Left lung (tissue), 10 donors: ENCODE measurements around the gene BHMT2. TPM values are rescaled to one million over a fixed set of nuclear protein-coding genes. Genes with fewer than 3 reads are reported as not detected.

ENCODE experiments used
- ATAC-seq: fragments of 200-7000 bp; cut with Tn5 transposase; one replicate; pipeline ENCODE4 v1.9.1; 2020; ENCODE audit warnings: moderate library complexity
- DNase-seq, 4 donors: peaks; one replicate each; pipeline ENCODE4 v3.0.0-alpha.2; 2013 to 2020
- H3K27ac ChIP-seq, 2 donors: fragments of 200-600 bp; sonication (generic) in 1 of 2; one replicate each; pipeline versions ENCODE4 v1.5.0 to v1.8.0; 2020 to 2021
- H3K27me3 ChIP-seq, 2 donors: fragments of 200-600 bp; sonication (generic) in 1 of 2; one replicate each; pipeline versions ENCODE4 v1.5.0 to v1.8.0; 2020 to 2021
- H3K36me3 ChIP-seq, 2 donors: fragments of 200-600 bp; sonication (generic) in 1 of 2; one replicate each; pipeline versions ENCODE4 v1.5.0 to v1.8.0; 2020 to 2021
- H3K4me1 ChIP-seq, 2 donors: fragments of 200-600 bp; one replicate each; pipeline ENCODE4 v1.8.0; 2021
- H3K4me3 ChIP-seq, 2 donors: fragments of 200-600 bp; sonication (generic) in 1 of 2; one replicate each; pipeline versions ENCODE4 v1.5.0 to v1.8.0; 2020 to 2021; ENCODE audit warnings: mild to moderate bottlenecking in 1 of 2
- H3K9me3 ChIP-seq, 2 donors: fragments of 200-600 bp; sonication (generic) in 1 of 2; one replicate each; pipeline versions ENCODE4 v1.5.0 to v1.8.0; 2020 to 2021
- intact Hi-C, 2 donors: fragments of 100-400 bp; cut with DNase I; formaldehyde crosslinking; loops; one replicate each; pipeline versions ENCODE4 v1.11.2 to v1.14.2; 2022
- polyA plus RNA-seq, 6 donors: library from polyadenylated mRNA; unstranded; fragments of 120-200 nt; gene quantifications; one replicate each; pipeline ENCODE4 v1.2.1, GENCODE V29; 2013; ENCODE audit not compliant: insufficient read length in 6 of 6
- total RNA-seq, 2 donors: library from RNA; stranded (reverse); fragmentation: NEBNext Ultra II Directional; extraction: Animal tissue kit (Norgen Biotek cat#: 25700); gene quantifications; one replicate each; pipeline ENCODE4 v1.2.1, GENCODE V29; 2021
- TF ChIP-seq, protein P1 (sequence below), 2 donors: fragments of 200-600 bp; sonication (generic) in 1 of 2; IDR thresholded peaks; one replicate each; pipeline versions ENCODE4 v1.5.0 to v1.8.0; 2021; ENCODE audit warnings: antibody characterized with exemption in 2 of 2
- donor health status: DM: no; HTN: yes; CAD: no.
- donor health status: DM: no; HTN: no; CAD: no.

BHMT2 gene
- total and polyA plus RNA-seq, 8 donors: 1.8 to 4.8 (median 2.0) TPM

DNA sequence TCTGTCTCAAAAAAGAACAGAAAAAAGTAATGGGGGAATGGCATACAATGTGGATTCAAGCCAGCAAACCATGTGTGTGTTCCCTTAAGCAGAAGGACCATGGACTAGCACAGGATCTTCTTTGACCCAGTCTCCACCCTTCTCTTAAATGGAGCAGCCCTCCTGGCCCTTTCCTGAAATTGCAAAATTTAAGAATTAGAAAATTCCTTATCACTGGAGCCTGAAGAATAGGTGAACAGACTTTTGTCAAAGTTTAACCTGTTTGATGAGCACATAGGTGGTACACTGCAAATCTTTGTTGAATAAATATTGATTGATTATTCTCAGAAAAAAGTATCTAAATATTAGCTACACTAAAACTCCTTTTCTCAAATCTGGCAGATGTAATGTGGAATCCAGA, 12.7 kb upstream of the BHMT2 start:
- no peak for ATAC-seq
- Histone ChIP-seq H3K9me3 (peaks cover 0 to 10% of the 10 kb centered on the region in 2 donors), H3K4me1 (no peaks in the 10 kb centered on the region), H3K27ac (no peak overlapping the region), H3K36me3 (no peaks in the 10 kb centered on the region), H3K4me3 (no peak overlapping the region), H3K27me3 (no peaks in the 10 kb centered on the region)
- no peak for DNase-seq
- intact Hi-C loops: no loop called here
- TF ChIP-seq, protein P1, sequence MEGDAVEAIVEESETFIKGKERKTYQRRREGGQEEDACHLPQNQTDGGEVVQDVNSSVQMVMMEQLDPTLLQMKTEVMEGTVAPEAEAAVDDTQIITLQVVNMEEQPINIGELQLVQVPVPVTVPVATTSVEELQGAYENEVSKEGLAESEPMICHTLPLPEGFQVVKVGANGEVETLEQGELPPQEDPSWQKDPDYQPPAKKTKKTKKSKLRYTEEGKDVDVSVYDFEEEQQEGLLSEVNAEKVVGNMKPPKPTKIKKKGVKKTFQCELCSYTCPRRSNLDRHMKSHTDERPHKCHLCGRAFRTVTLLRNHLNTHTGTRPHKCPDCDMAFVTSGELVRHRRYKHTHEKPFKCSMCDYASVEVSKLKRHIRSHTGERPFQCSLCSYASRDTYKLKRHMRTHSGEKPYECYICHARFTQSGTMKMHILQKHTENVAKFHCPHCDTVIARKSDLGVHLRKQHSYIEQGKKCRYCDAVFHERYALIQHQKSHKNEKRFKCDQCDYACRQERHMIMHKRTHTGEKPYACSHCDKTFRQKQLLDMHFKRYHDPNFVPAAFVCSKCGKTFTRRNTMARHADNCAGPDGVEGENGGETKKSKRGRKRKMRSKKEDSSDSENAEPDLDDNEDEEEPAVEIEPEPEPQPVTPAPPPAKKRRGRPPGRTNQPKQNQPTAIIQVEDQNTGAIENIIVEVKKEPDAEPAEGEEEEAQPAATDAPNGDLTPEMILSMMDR (IDR thresholded peaks at IDR 0.05): no peak

DNA sequence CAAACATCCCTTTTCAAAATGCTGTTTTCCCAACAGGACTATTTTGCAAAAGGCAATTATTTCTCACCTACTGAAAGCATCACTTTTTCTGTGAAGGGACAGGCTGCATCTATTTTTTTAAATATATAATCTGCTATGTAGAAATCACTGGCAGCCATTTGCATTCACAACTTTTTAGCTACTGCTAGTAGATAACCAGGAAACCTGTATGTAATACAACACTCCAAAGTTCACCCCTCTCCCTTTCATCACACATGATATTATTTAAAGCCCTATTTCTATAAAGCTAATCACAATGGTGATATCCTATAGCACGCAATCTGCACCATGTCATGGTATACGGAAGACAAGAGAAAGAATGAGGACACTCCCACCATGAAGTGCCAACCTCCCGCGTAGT, 9.9 kb upstream of the BHMT2 start:
- TF ChIP-seq, protein P1 (IDR thresholded peaks at IDR 0.05): no peak
- Histone ChIP-seq H3K27ac (no peak overlapping the region), H3K9me3 (no peaks in the 10 kb centered on the region), H3K4me1 (no peaks in the 10 kb centered on the region), H3K4me3 (no peak overlapping the region), H3K36me3 (no peaks in the 10 kb centered on the region), H3K27me3 (no peaks in the 10 kb centered on the region)
- intact Hi-C loops: no loop called here
- DNase-seq (no peak), ATAC-seq (no peak)

DNA sequence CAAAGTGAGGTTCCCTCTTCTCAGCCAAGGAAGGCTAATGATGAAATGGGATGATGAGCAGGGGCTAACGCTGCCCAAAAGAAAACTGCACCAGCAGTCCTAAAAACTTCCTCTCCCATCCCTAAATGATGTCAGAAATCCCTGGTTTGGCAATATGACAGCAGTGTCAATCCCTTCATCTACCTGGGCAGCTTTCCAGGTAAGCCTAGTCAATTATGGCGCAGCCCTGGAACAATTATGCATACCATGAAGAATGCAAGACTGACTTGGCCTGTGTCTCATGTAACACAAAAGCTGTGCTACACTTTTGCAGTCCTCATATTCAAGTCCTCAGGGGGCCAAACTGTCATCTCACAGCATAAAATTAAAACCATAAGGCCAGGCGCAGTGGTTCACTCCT, 7.1 kb upstream of the BHMT2 start:
- TF ChIP-seq, protein P1 (IDR thresholded peaks at IDR 0.05): no peak
- intact Hi-C loops: no loop called here
- Histone ChIP-seq H3K4me3 (no peak overlapping the region), H3K27ac (no peak overlapping the region), H3K36me3 (no peaks in the 10 kb centered on the region), H3K9me3 (no peaks in the 10 kb centered on the region), H3K4me1 (no peaks in the 10 kb centered on the region), H3K27me3 (peaks cover 0 to 2% of the 10 kb centered on the region in 2 donors)
- DNase-seq: no peak
- ATAC-seq: no peak

- Histone ChIP-seq H3K4me3 (peak overlapping the region; percentile 20 to 25), H3K27ac (no peak overlapping the region), H3K9me3 (peaks cover 0 to 5% of the 10 kb centered on the region in 2 donors), H3K4me1 (peaks cover 0 to 3% of the 10 kb centered on the region in 2 donors), H3K36me3 (no peaks in the 10 kb centered on the region), H3K27me3 (peaks cover 0 to 33% of the 10 kb centered on the region in 2 donors)
- DNase-seq (peak in 2 of 4 donors; percentile 13 to 47), ATAC-seq (no peak)
- intact Hi-C loops: no loop called here
- TF ChIP-seq, protein P1 (IDR thresholded peaks at IDR 0.05): no peak
Observed at GRCh38 chr5:79070350-79070667, 742 bp downstream of the BHMT2 start.

DNA sequence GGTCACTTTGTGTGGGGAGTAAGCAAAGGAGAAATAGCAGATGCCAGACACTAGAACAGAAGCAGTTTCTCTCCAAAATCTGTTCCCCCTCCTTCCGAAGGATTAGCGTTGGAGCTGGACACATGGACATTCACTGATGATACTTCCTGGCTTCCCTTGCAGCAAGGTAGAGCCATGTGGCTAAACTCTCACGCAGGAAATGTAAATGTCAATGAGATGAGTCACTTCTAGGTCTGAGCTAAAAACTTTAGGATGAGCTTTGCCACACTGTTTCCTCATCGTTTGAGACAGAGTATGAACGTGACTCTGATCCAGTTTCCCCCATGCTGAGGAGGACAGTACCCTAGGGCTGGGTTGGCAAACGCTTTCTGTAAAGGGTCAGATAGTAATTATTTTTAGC, 5.1 kb downstream of the BHMT2 start:
- Histone ChIP-seq H3K36me3 (no peaks in the 10 kb centered on the region), H3K27me3 (peaks cover 0 to 9% of the 10 kb centered on the region in 2 donors), H3K4me1 (no peaks in the 10 kb centered on the region), H3K4me3 (no peak overlapping the region), H3K27ac (no peak overlapping the region), H3K9me3 (peaks cover 0 to 5% of the 10 kb centered on the region in 2 donors)
- intact Hi-C loops: no loop called here
- DNase-seq (no peak), ATAC-seq (no peak)
- TF ChIP-seq, protein P1 (IDR thresholded peaks at IDR 0.05): no peak
